Measurements from ENCODE around the gene RIT2. TPM values are rescaled to one million over a fixed set of nuclear protein-coding genes. Genes with fewer than 3 reads are reported as not detected.

The RIT2 gene
- total and polyA plus RNA-seq, 4 donors, result 7.1 to 30.1 (median 22.4) TPM

GRCh38 chr18:43108469-43108868, 7.0 kb downstream of the RIT2 start:
- no peak overlapping the region for H3K4me3 ChIP-seq (ENCODE audit: low read depth, low read length)
- H3K36me3 ChIP-seq (ENCODE audit: control insufficient read depth, insufficient read depth, low read length), result no peaks in the 10 kb centered on the region
- H3K27me3 ChIP-seq (ENCODE audit: control insufficient read depth, insufficient read depth, low read length), result no peaks in the 10 kb centered on the region
- no peaks in the 10 kb centered on the region for H3K4me1 ChIP-seq (ENCODE audit: control insufficient read depth, insufficient read depth, low read length)
- H3K27ac ChIP-seq (ENCODE audit: low read depth, low read length), result no peak overlapping the region
- no peak for DNase-seq (ENCODE audit: low read depth in 4 of 6, low spot score in 6 of 6)
- H3K9me3 ChIP-seq (ENCODE audit: control insufficient read depth, insufficient read depth, low read length), result no peaks in the 10 kb centered on the region
- no CpG with 5 or more reads among the region's 4 CpGs for WGBS (ENCODE audit: insufficient coverage)

GRCh38 chr18:43093646-43094045, 21.8 kb downstream of the RIT2 start:
- DNase-seq (ENCODE audit: low read depth in 4 of 6, low spot score in 6 of 6), result no peak
- Histone ChIP-seq H3K27ac (ENCODE audit: low read depth, low read length) (no peak overlapping the region), H3K27me3 (ENCODE audit: control insufficient read depth, insufficient read depth, low read length) (no peaks in the 10 kb centered on the region), H3K4me1 (ENCODE audit: control insufficient read depth, insufficient read depth, low read length) (no peaks in the 10 kb centered on the region), H3K4me3 (ENCODE audit: low read depth, low read length) (no peak overlapping the region), H3K9me3 (ENCODE audit: control insufficient read depth, insufficient read depth, low read length) (no peaks in the 10 kb centered on the region), H3K36me3 (ENCODE audit: control insufficient read depth, insufficient read depth, low read length) (no peaks in the 10 kb centered on the region)
- no CpG with 5 or more reads among the region's 2 CpGs for WGBS (ENCODE audit: insufficient coverage)

GRCh38 chr18:43092539-43092938, 22.9 kb downstream of the RIT2 start:
- Histone ChIP-seq H3K4me1 (ENCODE audit: control insufficient read depth, insufficient read depth, low read length) (no peaks in the 10 kb centered on the region), H3K27me3 (ENCODE audit: control insufficient read depth, insufficient read depth, low read length) (no peaks in the 10 kb centered on the region), H3K9me3 (ENCODE audit: control insufficient read depth, insufficient read depth, low read length) (no peaks in the 10 kb centered on the region), H3K27ac (ENCODE audit: low read depth, low read length) (no peak overlapping the region), H3K4me3 (ENCODE audit: low read depth, low read length) (no peak overlapping the region), H3K36me3 (ENCODE audit: control insufficient read depth, insufficient read depth, low read length) (no peaks in the 10 kb centered on the region)
- WGBS (ENCODE audit: insufficient coverage), result no CpG with 5 or more reads among the region's 5 CpGs
- DNase-seq (ENCODE audit: low read depth in 4 of 6, low spot score in 6 of 6), result no peak

GRCh38 chr18:43081396-43081795, 34.1 kb downstream of the RIT2 start:
- no peak for DNase-seq (ENCODE audit: low read depth in 4 of 6, low spot score in 6 of 6)
- Histone ChIP-seq H3K36me3 (ENCODE audit: control insufficient read depth, insufficient read depth, low read length) (no peaks in the 10 kb centered on the region), H3K9me3 (ENCODE audit: control insufficient read depth, insufficient read depth, low read length) (no peaks in the 10 kb centered on the region), H3K27me3 (ENCODE audit: control insufficient read depth, insufficient read depth, low read length) (no peaks in the 10 kb centered on the region), H3K27ac (ENCODE audit: low read depth, low read length) (no peak overlapping the region), H3K4me1 (ENCODE audit: control insufficient read depth, insufficient read depth, low read length) (no peaks in the 10 kb centered on the region), H3K4me3 (ENCODE audit: low read depth, low read length) (no peak overlapping the region)

- no peak overlapping the region for H3K27ac ChIP-seq (ENCODE audit: low read depth, low read length)
- H3K4me3 ChIP-seq (ENCODE audit: low read depth, low read length), result no peak overlapping the region
- no peak for DNase-seq (ENCODE audit: low read depth in 4 of 6, low spot score in 6 of 6)
- no peaks in the 10 kb centered on the region for H3K36me3 ChIP-seq (ENCODE audit: control insufficient read depth, insufficient read depth, low read length)
- H3K9me3 ChIP-seq (ENCODE audit: control insufficient read depth, insufficient read depth, low read length), result no peaks in the 10 kb centered on the region
- no peaks in the 10 kb centered on the region for H3K4me1 ChIP-seq (ENCODE audit: control insufficient read depth, insufficient read depth, low read length)
- no CpG with 5 or more reads among the region's 3 CpGs for WGBS (ENCODE audit: insufficient coverage)
- no peaks in the 10 kb centered on the region for H3K27me3 ChIP-seq (ENCODE audit: control insufficient read depth, insufficient read depth, low read length)
These were observed 34.8 kb downstream of the RIT2 start for GRCh38 chr18:43080671-43081070.

- Histone ChIP-seq H3K4me3 (ENCODE audit: low read depth, low read length) (no peak overlapping the region), H3K4me1 (ENCODE audit: control insufficient read depth, insufficient read depth, low read length) (no peaks in the 10 kb centered on the region), H3K27ac (ENCODE audit: low read depth, low read length) (no peak overlapping the region), H3K27me3 (ENCODE audit: control insufficient read depth, insufficient read depth, low read length) (no peaks in the 10 kb centered on the region), H3K9me3 (ENCODE audit: control insufficient read depth, insufficient read depth, low read length) (no peaks in the 10 kb centered on the region), H3K36me3 (ENCODE audit: control insufficient read depth, insufficient read depth, low read length) (no peaks in the 10 kb centered on the region)
- DNase-seq (ENCODE audit: low read depth in 4 of 6, low spot score in 6 of 6), result no peak
- 75% methylated on average over 3 of the region's 4 CpGs for WGBS (ENCODE audit: insufficient coverage)
These were observed 36.1 kb downstream of the RIT2 start for GRCh38 chr18:43079422-43079821.

GRCh38 chr18:43078478-43079092, 36.9 kb downstream of the RIT2 start:
- no peaks in the 10 kb centered on the region for H3K36me3 ChIP-seq (ENCODE audit: control insufficient read depth, insufficient read depth, low read length)
- no peak for DNase-seq (ENCODE audit: low read depth in 4 of 6, low spot score in 6 of 6)
- H3K4me3 ChIP-seq (ENCODE audit: low read depth, low read length), result no peak overlapping the region
- 75% methylated on average over 6 of the region's 7 CpGs for WGBS (ENCODE audit: insufficient coverage)
- no peak overlapping the region for H3K27ac ChIP-seq (ENCODE audit: low read depth, low read length)
- H3K4me1 ChIP-seq (ENCODE audit: control insufficient read depth, insufficient read depth, low read length), result no peaks in the 10 kb centered on the region
- no peaks in the 10 kb centered on the region for H3K27me3 ChIP-seq (ENCODE audit: control insufficient read depth, insufficient read depth, low read length)
- H3K9me3 ChIP-seq (ENCODE audit: control insufficient read depth, insufficient read depth, low read length), result no peaks in the 10 kb centered on the region

GRCh38 chr18:43077510-43078308, 37.8 kb downstream of the RIT2 start:
- H3K4me3 ChIP-seq (ENCODE audit: low read depth, low read length), result no peak overlapping the region
- H3K4me1 ChIP-seq (ENCODE audit: control insufficient read depth, insufficient read depth, low read length), result no peaks in the 10 kb centered on the region
- H3K9me3 ChIP-seq (ENCODE audit: control insufficient read depth, insufficient read depth, low read length), result no peaks in the 10 kb centered on the region
- H3K36me3 ChIP-seq (ENCODE audit: control insufficient read depth, insufficient read depth, low read length), result no peaks in the 10 kb centered on the region
- no peak overlapping the region for H3K27ac ChIP-seq (ENCODE audit: low read depth, low read length)
- no peaks in the 10 kb centered on the region for H3K27me3 ChIP-seq (ENCODE audit: control insufficient read depth, insufficient read depth, low read length)
- 84% methylated on average over 2 of the region's 5 CpGs for WGBS (ENCODE audit: insufficient coverage)
- no peak for DNase-seq (ENCODE audit: low read depth in 4 of 6, low spot score in 6 of 6)

- H3K4me3 ChIP-seq (ENCODE audit: low read depth, low read length), result no peak overlapping the region
- no peaks in the 10 kb centered on the region for H3K27me3 ChIP-seq (ENCODE audit: control insufficient read depth, insufficient read depth, low read length)
- DNase-seq (ENCODE audit: low read depth in 4 of 6, low spot score in 6 of 6), result no peak
- no peak overlapping the region for H3K27ac ChIP-seq (ENCODE audit: low read depth, low read length)
- no peaks in the 10 kb centered on the region for H3K9me3 ChIP-seq (ENCODE audit: control insufficient read depth, insufficient read depth, low read length)
- H3K36me3 ChIP-seq (ENCODE audit: control insufficient read depth, insufficient read depth, low read length), result no peaks in the 10 kb centered on the region
- no peaks in the 10 kb centered on the region for H3K4me1 ChIP-seq (ENCODE audit: control insufficient read depth, insufficient read depth, low read length)
- no CpG with 5 or more reads among the region's 1 CpG for WGBS (ENCODE audit: insufficient coverage)
These were observed 41.7 kb downstream of the RIT2 start for GRCh38 chr18:43073771-43074170.

GRCh38 chr18:43068781-43069180, 46.7 kb downstream of the RIT2 start:
- Histone ChIP-seq H3K9me3 (ENCODE audit: control insufficient read depth, insufficient read depth, low read length) (no peaks in the 10 kb centered on the region), H3K27me3 (ENCODE audit: control insufficient read depth, insufficient read depth, low read length) (no peaks in the 10 kb centered on the region), H3K4me1 (ENCODE audit: control insufficient read depth, insufficient read depth, low read length) (no peaks in the 10 kb centered on the region), H3K4me3 (ENCODE audit: low read depth, low read length) (no peak overlapping the region), H3K27ac (ENCODE audit: low read depth, low read length) (no peak overlapping the region), H3K36me3 (ENCODE audit: control insufficient read depth, insufficient read depth, low read length) (no peaks in the 10 kb centered on the region)
- no peak for DNase-seq (ENCODE audit: low read depth in 4 of 6, low spot score in 6 of 6)
- WGBS (ENCODE audit: insufficient coverage), result 93% methylated on average over 3 of the region's 4 CpGs
